ENCODE data around the gene CEP162. TPM values are rescaled to one million over a fixed set of nuclear protein-coding genes. Genes with fewer than 3 reads are reported as not detected.
"Not testable (repeated sequence)": the region's sequence is repeated elsewhere in the genome, so short reads cannot be mapped to it uniquely, and the experiment has no call there.

The CEP162 gene
- total RNA-seq, 4 donors from 2014 or later = 1.9 to 4.4 (median 3.2) TPM

- no peak for DNase-seq
- intact Hi-C loops (cut with DNase I; ENCODE audit: low total_unique reads) (no loop called here), in situ Hi-C loops (cut with MboI; ENCODE audit: low sequenced_read_pairs in 4 of 4) (no loop called here)
- H3K9me3 ChIP-seq = no peaks in the 10 kb centered on the region
- no peaks in the 10 kb centered on the region for H3K27me3 ChIP-seq
- H3K36me3 ChIP-seq = no peaks in the 10 kb centered on the region
- TF ChIP-seq POLR2A (IDR thresholded peaks at IDR 0.05) = no peak
- TF ChIP-seq CTCF (IDR thresholded peaks at IDR 0.05 in 4 of 5, conservative IDR thresholded peaks at IDR 0.05 in 1 of 5) = no peak
- ATAC-seq = no peak
- H3K4me1 ChIP-seq = peaks cover 0 to 5% of the 10 kb centered on the region in 2 donors
- H3K4me3 ChIP-seq = no peak overlapping the region
- H3K27ac ChIP-seq = no peak overlapping the region
These were observed 109.3 kb downstream of the CEP162 start for GRCh38 chr6:84118191-84118590.

GRCh38 chr6:84114933-84115594 is 112.4 kb downstream of the CEP162 start:
- H3K4me3 ChIP-seq; ATAC-seq; in situ Hi-C loops (cut with MboI; ENCODE audit: low sequenced_read_pairs in 4 of 4); DNase-seq; H3K27me3 ChIP-seq; H3K36me3 ChIP-seq; intact Hi-C loops (cut with DNase I; ENCODE audit: low total_unique reads); H3K9me3 ChIP-seq; H3K4me1 ChIP-seq; H3K27ac ChIP-seq: not testable (repeated sequence)

GRCh38 chr6:84111351-84111750 is 116.1 kb downstream of the CEP162 start:
- H3K4me3 ChIP-seq; H3K36me3 ChIP-seq; ATAC-seq; H3K27ac ChIP-seq; DNase-seq; in situ Hi-C loops (cut with MboI; ENCODE audit: low sequenced_read_pairs in 4 of 4); H3K27me3 ChIP-seq; H3K9me3 ChIP-seq; intact Hi-C loops (cut with DNase I; ENCODE audit: low total_unique reads); H3K4me1 ChIP-seq: not testable (repeated sequence)

- H3K36me3 ChIP-seq = no peaks in the 10 kb centered on the region
- no peak overlapping the region for H3K27ac ChIP-seq
- ATAC-seq = no peak
- intact Hi-C loops (cut with DNase I; ENCODE audit: low total_unique reads) = no loop called here
- no peaks in the 10 kb centered on the region for H3K9me3 ChIP-seq
- in situ Hi-C loops (cut with MboI; ENCODE audit: low sequenced_read_pairs in 4 of 4) = no loop called here
- no peaks in the 10 kb centered on the region for H3K27me3 ChIP-seq
- no peak for DNase-seq
- no peaks in the 10 kb centered on the region for H3K4me1 ChIP-seq
- H3K4me3 ChIP-seq = no peak overlapping the region
- TF ChIP-seq CTCF (IDR thresholded peaks at IDR 0.05 in 4 of 5, conservative IDR thresholded peaks at IDR 0.05 in 1 of 5) (no peak), POLR2A (IDR thresholded peaks at IDR 0.05) (no peak)
These were observed 119.9 kb downstream of the CEP162 start for GRCh38 chr6:84107495-84107894.

- H3K4me3 ChIP-seq; H3K36me3 ChIP-seq; H3K4me1 ChIP-seq; ATAC-seq; H3K27ac ChIP-seq; H3K27me3 ChIP-seq; DNase-seq; H3K9me3 ChIP-seq; in situ Hi-C loops (cut with MboI; ENCODE audit: low sequenced_read_pairs in 4 of 4); intact Hi-C loops (cut with DNase I; ENCODE audit: low total_unique reads): not testable (repeated sequence)
These were observed 122.1 kb downstream of the CEP162 start for GRCh38 chr6:84105215-84105924.

GRCh38 chr6:84103029-84103428 is 124.4 kb downstream of the CEP162 start:
- Histone ChIP-seq H3K27me3 (no peaks in the 10 kb centered on the region), H3K4me1 (no peaks in the 10 kb centered on the region), H3K36me3 (no peaks in the 10 kb centered on the region), H3K4me3 (no peak overlapping the region), H3K27ac (no peak overlapping the region), H3K9me3 (no peaks in the 10 kb centered on the region)
- in situ Hi-C loops (cut with MboI; ENCODE audit: low sequenced_read_pairs in 4 of 4) = no loop called here
- no peak for ATAC-seq
- DNase-seq = no peak
- no peak for TF ChIP-seq POLR2A (IDR thresholded peaks at IDR 0.05)
- no peak for TF ChIP-seq CTCF (IDR thresholded peaks at IDR 0.05 in 4 of 5, conservative IDR thresholded peaks at IDR 0.05 in 1 of 5)
- intact Hi-C loops (cut with DNase I; ENCODE audit: low total_unique reads) = no loop called here

All from gastrocnemius medialis (tissue), 4 donors.